Activated CD4-positive, CD25-positive, alpha-beta regulatory T cell treated with anti-CD3 and anti-CD28 coated beads, Interleukin-2, amount 50 U/mL, for 24 hours (primary cell): ENCODE data around the gene RABIF.
"Not testable (repeated sequence)": the region's sequence is repeated elsewhere in the genome, so short reads cannot be mapped to it uniquely, and the experiment has no call there.

Experiments
- ATAC-seq, 2 donors: fragments of 150-1000 bp; cut with Tn5 transposase; one replicate each; pipeline ENCODE4 v1.10.0; 2021; ENCODE audit warnings: mild to moderate bottlenecking in 1 of 2, moderate library complexity in 1 of 2

The RABIF gene

GRCh38 chr1:202831906-202832305 lies 57.0 kb downstream of the RABIF start:
- ATAC-seq, result no peak

GRCh38 chr1:202829223-202829622 lies 59.7 kb downstream of the RABIF start:
- ATAC-seq, result not testable (repeated sequence)
